Endothelial cell of umbilical vein (primary cell): ENCODE results near the gene PDK2.

Experiments used
- EZH2 ChIP-seq: IDR thresholded peaks from 2 replicates; pipeline ENCODE4 v1.6.1; 2012; ENCODE audit warnings: borderline replicate concordance, low read depth, mild to moderate bottlenecking, moderate library complexity, low read length, inconsistent platforms; ENCODE audit not compliant: severe bottlenecking
- GATA2 ChIP-seq: IDR thresholded peaks from 2 replicates; pipeline ENCODE4 v1.7.0; 2011; ENCODE audit warnings: low read depth, mild to moderate bottlenecking, moderate library complexity, mixed read lengths, low read length; ENCODE audit not compliant: insufficient read length, insufficient read depth
- JUN ChIP-seq: IDR thresholded peaks from 2 replicates; pipeline ENCODE4 v1.6.1; 2011; ENCODE audit warnings: borderline replicate concordance, low read depth; ENCODE audit not compliant: insufficient read length, insufficient read depth
- MYC ChIP-seq: IDR thresholded peaks from one replicate; pipeline ENCODE4 v1.6.1; 2011; ENCODE audit warnings: mild to moderate bottlenecking, low read depth, low read length
- POLR2A ChIP-seq: IDR thresholded peaks from 2 replicates; pipeline ENCODE4 v1.6.1; 2012; ENCODE audit warnings: low read depth, mild to moderate bottlenecking, control low read depth, low read length
- POLR2AphosphoS5 ChIP-seq: IDR thresholded peaks from 2 replicates; pipeline ENCODE4 v1.6.1; 2012; ENCODE audit warnings: low read depth, mild to moderate bottlenecking, control low read depth, low read length, moderate library complexity; ENCODE audit not compliant: insufficient read depth
- TF ChIP-seq, protein P1 (sequence below), 2 donors: IDR thresholded peaks; 1 replicate in 1 of 2; 2 replicates in 1 of 2; pipeline ENCODE4 v1.5.1; 2011; ENCODE audit warnings: low read length in 2 of 2, mild to moderate bottlenecking in 2 of 2, moderate library complexity in 2 of 2, control low read depth in 1 of 2, inconsistent platforms in 1 of 2, low read depth in 1 of 2; ENCODE audit not compliant: insufficient read depth in 1 of 2; ENCODE audit errors: extremely low read depth in 1 of 2

DNA sequence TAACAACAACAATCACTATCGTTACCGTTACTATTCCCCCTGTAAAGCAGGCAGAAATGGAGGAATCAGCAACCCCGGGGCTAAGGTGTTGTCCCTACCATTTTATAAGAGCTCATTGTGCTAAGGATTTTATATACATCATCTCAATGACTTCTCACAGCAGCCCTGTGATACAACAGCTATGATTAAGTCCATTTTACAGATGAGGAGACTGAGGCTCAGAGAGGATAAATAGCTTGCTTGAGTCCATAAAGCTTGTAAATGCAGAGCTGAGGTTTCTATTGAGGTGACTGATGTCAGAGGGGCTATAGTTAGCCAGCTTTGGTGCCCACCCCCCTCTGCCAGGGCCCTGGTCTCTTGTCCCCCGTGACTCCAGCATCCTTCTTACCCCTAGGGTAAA is 16.7 kb upstream of the PDK2 start:
- TF ChIP-seq JUN (no peak), EZH2 (no peak), POLR2A (no peak), GATA2 (no peak), MYC (no peak), POLR2AphosphoS5 (no peak)
- TF ChIP-seq, protein P1, sequence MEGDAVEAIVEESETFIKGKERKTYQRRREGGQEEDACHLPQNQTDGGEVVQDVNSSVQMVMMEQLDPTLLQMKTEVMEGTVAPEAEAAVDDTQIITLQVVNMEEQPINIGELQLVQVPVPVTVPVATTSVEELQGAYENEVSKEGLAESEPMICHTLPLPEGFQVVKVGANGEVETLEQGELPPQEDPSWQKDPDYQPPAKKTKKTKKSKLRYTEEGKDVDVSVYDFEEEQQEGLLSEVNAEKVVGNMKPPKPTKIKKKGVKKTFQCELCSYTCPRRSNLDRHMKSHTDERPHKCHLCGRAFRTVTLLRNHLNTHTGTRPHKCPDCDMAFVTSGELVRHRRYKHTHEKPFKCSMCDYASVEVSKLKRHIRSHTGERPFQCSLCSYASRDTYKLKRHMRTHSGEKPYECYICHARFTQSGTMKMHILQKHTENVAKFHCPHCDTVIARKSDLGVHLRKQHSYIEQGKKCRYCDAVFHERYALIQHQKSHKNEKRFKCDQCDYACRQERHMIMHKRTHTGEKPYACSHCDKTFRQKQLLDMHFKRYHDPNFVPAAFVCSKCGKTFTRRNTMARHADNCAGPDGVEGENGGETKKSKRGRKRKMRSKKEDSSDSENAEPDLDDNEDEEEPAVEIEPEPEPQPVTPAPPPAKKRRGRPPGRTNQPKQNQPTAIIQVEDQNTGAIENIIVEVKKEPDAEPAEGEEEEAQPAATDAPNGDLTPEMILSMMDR (IDR thresholded peaks at IDR 0.05; ENCODE audit: extremely low read depth in 1 of 2, insufficient read depth in 1 of 2, low read depth in 1 of 2, low read length in 2 of 2): no peak
